Stimulated activated naive CD8-positive, alpha-beta T cell treated with anti-CD3 and anti-CD28 coated beads, Interleukin-15, amount 100 ng/mL, for 72 hours (primary cell): ENCODE data around the gene MACROD2.

Experiments
- ATAC-seq: fragments of 150-1000 bp; cut with Tn5 transposase; 2 replicates; pipeline ENCODE4 v1.10.0; 2021; ENCODE audit warnings: mild to moderate bottlenecking, moderate library complexity
- DNase-seq, 2 donors: peaks; one replicate each; pipeline ENCODE4 v3.0.0; 2021 to 2022
- H3K27ac Mint-ChIP-seq, 2 donors: one replicate each; pipeline ENCODE4 v1.8.0; 2022; ENCODE audit warnings: mild to moderate bottlenecking in 2 of 2, mixed read lengths in 2 of 2, moderate library complexity in 2 of 2
- H3K27me3 Mint-ChIP-seq: one replicate; pipeline ENCODE4 v1.8.0; 2022; ENCODE audit warnings: mixed read lengths
- H3K4me1 Mint-ChIP-seq: one replicate; pipeline ENCODE4 v1.8.0; 2022; ENCODE audit warnings: mild to moderate bottlenecking, mixed read lengths
- H3K4me3 Mint-ChIP-seq, 2 donors: one replicate each; pipeline ENCODE4 v1.8.0; 2022; ENCODE audit warnings: mild to moderate bottlenecking in 2 of 2, mixed read lengths in 2 of 2, moderate library complexity in 1 of 2
- H3K9me3 Mint-ChIP-seq, 2 donors: one replicate each; pipeline ENCODE4 v1.8.0; 2022; ENCODE audit warnings: mixed read lengths in 2 of 2

MACROD2 gene

GRCh38 chr20:15411781-15412180, 1416.5 kb downstream of the MACROD2 start:
- Mint-ChIP-seq H3K9me3 (peaks cover 0 to 7% of the 10 kb centered on the region in 2 donors), H3K4me3 (no peak overlapping the region), H3K27me3 (no peaks in the 10 kb centered on the region), H3K4me1 (no peaks in the 10 kb centered on the region), H3K27ac (no peak overlapping the region)
- ATAC-seq (no peak), DNase-seq (no peak)

- no peak overlapping the region for H3K4me3 Mint-ChIP-seq
- DNase-seq: no peak
- peaks cover 7 to 10% of the 10 kb centered on the region in 2 donors for H3K9me3 Mint-ChIP-seq
- H3K27ac Mint-ChIP-seq: no peak overlapping the region
- no peaks in the 10 kb centered on the region for H3K4me1 Mint-ChIP-seq
- no peaks in the 10 kb centered on the region for H3K27me3 Mint-ChIP-seq
- ATAC-seq: no peak
Observed at GRCh38 chr20:15415908-15416307, 1420.6 kb downstream of the MACROD2 start.

- Mint-ChIP-seq H3K4me1 (no peaks in the 10 kb centered on the region), H3K9me3 (peaks cover 10 to 11% of the 10 kb centered on the region in 2 donors), H3K27ac (no peak overlapping the region), H3K4me3 (no peak overlapping the region), H3K27me3 (no peaks in the 10 kb centered on the region)
- ATAC-seq (no peak), DNase-seq (no peak)
Observed at GRCh38 chr20:15419856-15420255, 1424.5 kb downstream of the MACROD2 start.

GRCh38 chr20:15422966-15423365, 1427.7 kb downstream of the MACROD2 start:
- Mint-ChIP-seq H3K27ac (no peak overlapping the region), H3K9me3 (peaks cover 14 to 15% of the 10 kb centered on the region in 2 donors), H3K27me3 (no peaks in the 10 kb centered on the region), H3K4me1 (no peaks in the 10 kb centered on the region), H3K4me3 (no peak overlapping the region)
- DNase-seq (no peak), ATAC-seq (no peak)

- ATAC-seq: no peak
- Mint-ChIP-seq H3K9me3 (peaks cover 5 to 12% of the 10 kb centered on the region in 2 donors), H3K27me3 (no peaks in the 10 kb centered on the region), H3K27ac (no peak overlapping the region), H3K4me1 (no peaks in the 10 kb centered on the region), H3K4me3 (no peak overlapping the region)
- DNase-seq: no peak
Observed at GRCh38 chr20:15439551-15439950, 1444.2 kb downstream of the MACROD2 start.

DNA sequence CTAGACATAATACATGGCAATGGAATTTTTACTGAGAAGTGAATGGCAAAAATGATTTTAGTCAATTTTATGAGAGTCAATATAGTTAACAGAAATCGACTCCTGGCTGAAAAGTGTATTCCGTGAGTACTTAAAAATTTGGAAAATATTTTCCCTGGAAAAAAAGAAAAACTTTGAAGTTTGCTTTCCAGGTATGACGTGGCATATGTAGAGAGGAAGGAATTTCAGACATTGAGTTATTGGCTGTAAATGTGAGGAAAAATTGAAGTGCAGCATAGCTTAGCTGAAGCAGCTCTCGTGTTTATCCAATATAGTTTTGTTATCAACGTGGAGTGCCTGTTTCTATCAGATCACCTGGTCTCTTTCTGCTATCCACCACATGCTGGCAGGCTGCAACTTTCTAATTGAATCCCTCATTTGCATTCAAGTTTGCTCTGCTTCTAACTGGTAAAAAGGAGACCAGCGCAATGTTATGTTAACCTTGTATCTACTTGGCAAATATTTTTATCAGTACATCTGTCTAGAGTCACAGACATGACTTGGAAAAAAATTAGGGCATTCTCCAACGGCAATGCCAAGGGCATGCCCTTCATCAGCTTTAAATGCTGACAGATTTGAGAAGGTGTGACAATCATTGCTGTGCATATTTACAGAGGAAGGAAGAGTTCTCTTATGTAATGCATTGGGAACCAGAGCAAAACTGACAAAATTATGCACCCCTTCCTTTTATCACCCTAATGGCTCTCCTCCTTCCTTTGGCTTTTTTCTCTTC, 1444.9 kb downstream of the MACROD2 start:
- Mint-ChIP-seq H3K27me3 (no peaks in the 10 kb centered on the region), H3K4me3 (no peak overlapping the region), H3K4me1 (no peaks in the 10 kb centered on the region), H3K9me3 (peaks cover 3 to 11% of the 10 kb centered on the region in 2 donors), H3K27ac (no peak overlapping the region)
- DNase-seq: no peak
- no peak for ATAC-seq

DNA sequence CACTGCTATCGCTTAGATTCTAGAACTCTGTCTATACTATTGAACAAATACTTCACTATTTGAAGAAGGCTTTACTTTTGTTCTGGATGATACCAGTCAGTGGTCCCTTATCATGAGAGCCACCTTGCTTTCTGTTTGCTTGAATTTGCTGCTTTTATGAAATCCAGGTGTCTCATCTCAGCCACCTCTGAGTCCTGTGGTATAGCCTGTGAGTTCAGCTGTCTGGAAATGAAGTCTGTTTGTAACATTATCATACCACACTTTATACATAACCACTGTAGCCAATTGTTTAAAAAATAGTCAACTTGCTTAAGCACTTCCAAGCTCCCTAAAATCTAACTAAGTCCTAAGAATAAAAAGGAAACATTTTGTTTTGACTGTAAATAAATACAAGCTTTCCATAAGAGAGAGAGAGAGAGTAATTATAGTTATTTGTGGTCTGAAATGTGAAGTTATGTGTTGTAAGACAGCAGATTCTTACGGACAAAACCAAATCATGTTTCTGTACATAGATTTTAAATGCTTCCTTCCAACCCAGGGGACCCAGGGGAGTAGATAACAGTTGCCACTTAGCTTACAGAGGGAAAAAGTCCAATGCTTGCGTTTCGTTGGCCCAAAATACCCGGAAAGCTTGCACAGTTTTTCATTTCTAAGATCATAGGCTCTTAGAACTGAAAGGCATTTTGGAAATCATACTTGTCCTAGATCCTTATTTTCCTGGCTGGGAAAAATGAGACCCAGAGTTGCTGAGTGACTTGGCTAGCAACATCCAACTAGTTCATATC, 1449.9 kb downstream of the MACROD2 start:
- no peak for ATAC-seq

GRCh38 chr20:15446373-15446772, 1451.1 kb downstream of the MACROD2 start:
- ATAC-seq (no peak), DNase-seq (no peak)
- Mint-ChIP-seq H3K27me3 (no peaks in the 10 kb centered on the region), H3K27ac (no peak overlapping the region), H3K4me3 (no peak overlapping the region), H3K9me3 (peaks cover 0 to 5% of the 10 kb centered on the region in 2 donors), H3K4me1 (no peaks in the 10 kb centered on the region)

More for the DNA sequence above, 1449.9 kb downstream of the MACROD2 start:
- no peaks in the 10 kb centered on the region for H3K27me3 Mint-ChIP-seq
- no peak for DNase-seq
- H3K9me3 Mint-ChIP-seq: peaks cover 0 to 5% of the 10 kb centered on the region in 2 donors
- no peak overlapping the region for H3K4me3 Mint-ChIP-seq
- H3K4me1 Mint-ChIP-seq: no peaks in the 10 kb centered on the region
- H3K27ac Mint-ChIP-seq: no peak overlapping the region

- Mint-ChIP-seq H3K27ac (no peak overlapping the region), H3K9me3 (peaks cover 0 to 5% of the 10 kb centered on the region in 2 donors), H3K27me3 (no peaks in the 10 kb centered on the region), H3K4me1 (no peaks in the 10 kb centered on the region), H3K4me3 (no peak overlapping the region)
- no peak for ATAC-seq
- no peak for DNase-seq
Observed at GRCh38 chr20:15447549-15447948, 1452.2 kb downstream of the MACROD2 start.

DNA sequence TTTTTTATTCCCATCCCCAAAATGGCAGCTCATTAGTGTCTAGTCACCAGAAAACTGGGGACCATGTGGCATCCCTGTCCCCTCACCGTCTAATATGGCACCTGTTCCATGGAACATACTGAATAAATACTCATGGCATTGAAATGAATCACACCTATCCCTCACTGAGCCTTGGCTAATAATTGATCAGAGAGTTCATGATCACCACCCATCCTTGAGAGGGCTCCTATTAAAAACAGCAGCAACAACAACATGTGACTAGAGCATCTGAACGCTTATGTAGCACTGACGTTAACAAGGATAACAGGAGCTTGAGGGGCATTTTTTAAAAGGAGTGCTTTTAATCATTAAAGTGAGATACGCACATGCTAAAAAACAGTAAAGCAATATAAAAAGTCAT, 1453.7 kb downstream of the MACROD2 start:
- H3K9me3 Mint-ChIP-seq: peaks cover 0 to 5% of the 10 kb centered on the region in 2 donors
- H3K27me3 Mint-ChIP-seq: no peaks in the 10 kb centered on the region
- H3K27ac Mint-ChIP-seq: no peak overlapping the region

GRCh38 chr20:15451241-15451640, 1455.9 kb downstream of the MACROD2 start:
- DNase-seq: no peak
- no peak for ATAC-seq

More for the DNA sequence above, 1453.7 kb downstream of the MACROD2 start:
- no peak overlapping the region for H3K4me3 Mint-ChIP-seq
- no peak for ATAC-seq
- H3K4me1 Mint-ChIP-seq: no peaks in the 10 kb centered on the region
- no peak for DNase-seq

GRCh38 chr20:15455279-15455678, 1460.0 kb downstream of the MACROD2 start:
- no peak for DNase-seq
- H3K27me3 Mint-ChIP-seq: no peaks in the 10 kb centered on the region
- H3K27ac Mint-ChIP-seq: no peak overlapping the region
- no peak for ATAC-seq
- no peak overlapping the region for H3K4me3 Mint-ChIP-seq
- no peaks in the 10 kb centered on the region for H3K9me3 Mint-ChIP-seq
- H3K4me1 Mint-ChIP-seq: no peaks in the 10 kb centered on the region

More at GRCh38 chr20:15451241-15451640, 1455.9 kb downstream of the MACROD2 start:
- Mint-ChIP-seq H3K4me3 (no peak overlapping the region), H3K27me3 (no peaks in the 10 kb centered on the region), H3K27ac (no peak overlapping the region), H3K4me1 (no peaks in the 10 kb centered on the region), H3K9me3 (no peaks in the 10 kb centered on the region)

DNA sequence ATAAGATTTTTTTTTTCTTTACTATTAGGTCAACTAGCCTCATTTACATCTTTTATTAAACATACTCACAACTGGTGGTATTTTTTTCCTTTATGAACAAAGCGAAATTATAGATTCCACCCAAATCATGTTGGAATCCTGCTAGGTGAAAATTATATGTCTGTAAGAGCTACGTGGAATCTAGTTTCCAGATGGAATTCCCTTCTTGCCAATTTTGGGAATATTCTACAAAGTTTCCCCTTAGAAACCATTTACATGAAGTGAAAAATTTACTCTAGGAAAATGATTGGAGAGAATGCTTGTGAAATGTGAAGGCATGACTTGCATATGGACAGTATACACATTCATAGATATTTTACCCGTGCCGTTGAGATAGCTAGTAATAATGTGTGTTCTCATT, 1466.6 kb downstream of the MACROD2 start:
- no peak overlapping the region for H3K27ac Mint-ChIP-seq
- no peak for ATAC-seq
- H3K9me3 Mint-ChIP-seq: peaks cover 0 to 8% of the 10 kb centered on the region in 2 donors
- no peaks in the 10 kb centered on the region for H3K4me1 Mint-ChIP-seq
- no peak for DNase-seq
- H3K27me3 Mint-ChIP-seq: no peaks in the 10 kb centered on the region
- H3K4me3 Mint-ChIP-seq: no peak overlapping the region

DNA sequence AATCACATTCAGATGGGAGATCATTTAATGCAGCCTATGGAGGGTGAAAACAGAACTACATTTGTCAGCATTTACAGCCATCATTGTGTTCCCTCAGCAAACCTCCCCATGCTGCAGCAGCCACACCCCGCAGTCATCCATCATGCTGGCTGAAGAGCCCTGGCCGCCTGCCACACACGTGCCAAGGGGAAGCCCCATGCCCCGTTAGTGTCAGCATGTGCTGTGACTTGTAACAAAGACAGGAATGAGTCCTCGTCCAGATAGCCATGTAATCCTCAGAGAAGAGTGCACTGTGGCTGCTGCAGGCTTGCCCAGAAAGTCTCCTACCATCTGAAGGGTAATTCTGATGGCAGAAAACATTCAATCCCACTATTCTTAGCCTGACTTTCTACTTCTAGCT, 1480.2 kb downstream of the MACROD2 start:
- Mint-ChIP-seq H3K27ac (no peak overlapping the region), H3K27me3 (peaks cover 2% of the 10 kb centered on the region), H3K9me3 (peaks cover 4 to 6% of the 10 kb centered on the region in 2 donors), H3K4me1 (no peaks in the 10 kb centered on the region), H3K4me3 (no peak overlapping the region)
- DNase-seq: no peak
- no peak for ATAC-seq

GRCh38 chr20:15476186-15476585, 1480.9 kb downstream of the MACROD2 start:
- peaks cover 10 to 11% of the 10 kb centered on the region in 2 donors for H3K9me3 Mint-ChIP-seq
- H3K27me3 Mint-ChIP-seq: peaks cover 7% of the 10 kb centered on the region
- ATAC-seq: no peak
- H3K4me1 Mint-ChIP-seq: no peaks in the 10 kb centered on the region
- DNase-seq: no peak
- H3K27ac Mint-ChIP-seq: no peak overlapping the region
- H3K4me3 Mint-ChIP-seq: no peak overlapping the region

DNA sequence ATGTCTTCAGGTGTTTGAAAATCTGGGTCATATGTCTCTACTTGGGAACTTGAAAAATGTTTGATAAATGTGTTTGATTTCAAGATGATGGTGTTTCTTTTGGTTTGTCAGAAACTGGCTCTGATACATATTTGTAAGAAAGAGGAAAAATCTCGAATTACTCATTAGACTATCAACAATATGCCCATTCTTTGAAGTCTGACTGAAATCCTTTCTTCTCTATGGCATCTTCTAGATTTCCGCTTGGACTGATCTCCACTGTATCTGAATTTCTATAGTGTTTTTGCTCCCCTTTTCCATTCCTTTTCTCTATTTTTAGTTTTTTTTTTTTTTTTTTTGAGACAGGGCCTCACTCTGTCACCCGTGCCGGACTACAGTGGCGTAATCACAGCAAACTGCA, 1481.5 kb downstream of the MACROD2 start:
- no peak for ATAC-seq
- no peaks in the 10 kb centered on the region for H3K4me1 Mint-ChIP-seq
- H3K27ac Mint-ChIP-seq: no peak overlapping the region
- no peak for DNase-seq
- peaks cover 10 to 11% of the 10 kb centered on the region in 2 donors for H3K9me3 Mint-ChIP-seq
- peaks cover 7% of the 10 kb centered on the region for H3K27me3 Mint-ChIP-seq
- H3K4me3 Mint-ChIP-seq: no peak overlapping the region
